ENCODE measurements around the gene TACC2. TPM values are rescaled to one million over a fixed set of nuclear protein-coding genes. Genes with fewer than 3 reads are reported as not detected.

The TACC2 gene
- total and polyA plus RNA-seq, 7 donors, result 44.0 to 439 (median 313) TPM

- 87 to 93% (median 88%) methylated on average over 17 of the region's 17 CpGs for WGBS, 3 donors
- Histone ChIP-seq H3K4me3 (no peak overlapping the region), H3K27me3 (ENCODE audit: insufficient read depth in 3 of 3, low read length in 2 of 3) (no peaks in the 10 kb centered on the region), H3K9me3 (no peaks in the 10 kb centered on the region), H3K36me3 (ENCODE audit: insufficient read depth in 1 of 2, low read depth in 1 of 2) (peaks cover 6 to 71% of the 10 kb centered on the region in 2 donors), H3K4me1 (peaks cover 21% of the 10 kb centered on the region), H3K27ac (no peak overlapping the region)
- no peak for TF ChIP-seq CTCF (IDR thresholded peaks at IDR 0.05)
- ATAC-seq, result no peak
- no peak for DNase-seq
- intact Hi-C loops (cut with DNase I), result no loop called here
These were observed 248.5 kb downstream of the TACC2 start for GRCh38 chr10:122237331-122237990.

GRCh38 chr10:122239578-122240257, 250.8 kb downstream of the TACC2 start:
- Histone ChIP-seq H3K27me3 (ENCODE audit: insufficient read depth in 3 of 3, low read length in 2 of 3) (no peaks in the 10 kb centered on the region), H3K9me3 (no peaks in the 10 kb centered on the region), H3K4me3 (no peak overlapping the region), H3K27ac (no peak overlapping the region), H3K36me3 (ENCODE audit: insufficient read depth in 1 of 2, low read depth in 1 of 2) (peaks cover 6 to 93% of the 10 kb centered on the region in 2 donors), H3K4me1 (peaks cover 6% of the 10 kb centered on the region)
- ATAC-seq (peak in 3 of 4 donors; percentile 25 to 57 (median 57)), DNase-seq (no peak)
- WGBS, 3 donors, result 77 to 88% (median 80%) methylated on average over 10 of the region's 10 CpGs
- intact Hi-C loops (cut with DNase I), result no loop called here
- no peak for TF ChIP-seq CTCF (IDR thresholded peaks at IDR 0.05)

- Histone ChIP-seq H3K4me3 (no peak overlapping the region), H3K27me3 (ENCODE audit: insufficient read depth in 3 of 3, low read length in 2 of 3) (no peaks in the 10 kb centered on the region), H3K9me3 (no peaks in the 10 kb centered on the region), H3K4me1 (no peaks in the 10 kb centered on the region), H3K27ac (no peak overlapping the region), H3K36me3 (ENCODE audit: insufficient read depth in 1 of 2, low read depth in 1 of 2) (peaks cover 6 to 99% of the 10 kb centered on the region in 2 donors)
- ATAC-seq, result no peak
- WGBS, 3 donors, result 93 to 95% (median 95%) methylated on average over 6 of the region's 6 CpGs
- no peak for DNase-seq
- TF ChIP-seq CTCF (IDR thresholded peaks at IDR 0.05), result no peak
- intact Hi-C loops (cut with DNase I), result no loop called here
These were observed 251.4 kb downstream of the TACC2 start for GRCh38 chr10:122240401-122240800.

GRCh38 chr10:122241836-122242235, 252.9 kb downstream of the TACC2 start:
- 91 to 95% (median 94%) methylated on average over 8 of the region's 8 CpGs for WGBS, 3 donors
- H3K27ac ChIP-seq, result no peak overlapping the region
- intact Hi-C loops (cut with DNase I), result no loop called here
- DNase-seq (no peak), ATAC-seq (no peak)
- TF ChIP-seq CTCF (IDR thresholded peaks at IDR 0.05), result no peak
- no peaks in the 10 kb centered on the region for H3K4me1 ChIP-seq
- no peaks in the 10 kb centered on the region for H3K27me3 ChIP-seq (ENCODE audit: insufficient read depth in 3 of 3, low read length in 2 of 3)
- H3K9me3 ChIP-seq, result no peaks in the 10 kb centered on the region
- no peak overlapping the region for H3K4me3 ChIP-seq
- H3K36me3 ChIP-seq (ENCODE audit: insufficient read depth in 1 of 2, low read depth in 1 of 2), result peaks cover 6 to 100% of the 10 kb centered on the region in 2 donors

Data from psoas muscle (tissue), 8 donors.